Left renal pelvis (tissue), 4 donors: ENCODE results near the gene SLC25A34. TPM values are rescaled to one million over a fixed set of nuclear protein-coding genes. Genes with fewer than 3 reads are reported as not detected.
A peak's percentile ranks its signal among the peaks of the same experiment; 100 is the strongest.

Experiments used
- DNase-seq, 4 donors: peaks; one replicate each; pipeline ENCODE4 v3.0.0-alpha.2; 2013; ENCODE audit warnings: low read depth in 4 of 4, low spot score in 3 of 4
- polyA plus RNA-seq, 4 donors: library from polyadenylated mRNA; unstranded; fragments of 120-200 nt; gene quantifications; one replicate each; pipeline ENCODE4 v1.2.1, GENCODE V29; 2013; ENCODE audit not compliant: insufficient read length in 4 of 4

Gene SLC25A34
- polyA plus RNA-seq, 4 donors, result 1.3 to 4.7 (median 2.5) TPM

DNA sequence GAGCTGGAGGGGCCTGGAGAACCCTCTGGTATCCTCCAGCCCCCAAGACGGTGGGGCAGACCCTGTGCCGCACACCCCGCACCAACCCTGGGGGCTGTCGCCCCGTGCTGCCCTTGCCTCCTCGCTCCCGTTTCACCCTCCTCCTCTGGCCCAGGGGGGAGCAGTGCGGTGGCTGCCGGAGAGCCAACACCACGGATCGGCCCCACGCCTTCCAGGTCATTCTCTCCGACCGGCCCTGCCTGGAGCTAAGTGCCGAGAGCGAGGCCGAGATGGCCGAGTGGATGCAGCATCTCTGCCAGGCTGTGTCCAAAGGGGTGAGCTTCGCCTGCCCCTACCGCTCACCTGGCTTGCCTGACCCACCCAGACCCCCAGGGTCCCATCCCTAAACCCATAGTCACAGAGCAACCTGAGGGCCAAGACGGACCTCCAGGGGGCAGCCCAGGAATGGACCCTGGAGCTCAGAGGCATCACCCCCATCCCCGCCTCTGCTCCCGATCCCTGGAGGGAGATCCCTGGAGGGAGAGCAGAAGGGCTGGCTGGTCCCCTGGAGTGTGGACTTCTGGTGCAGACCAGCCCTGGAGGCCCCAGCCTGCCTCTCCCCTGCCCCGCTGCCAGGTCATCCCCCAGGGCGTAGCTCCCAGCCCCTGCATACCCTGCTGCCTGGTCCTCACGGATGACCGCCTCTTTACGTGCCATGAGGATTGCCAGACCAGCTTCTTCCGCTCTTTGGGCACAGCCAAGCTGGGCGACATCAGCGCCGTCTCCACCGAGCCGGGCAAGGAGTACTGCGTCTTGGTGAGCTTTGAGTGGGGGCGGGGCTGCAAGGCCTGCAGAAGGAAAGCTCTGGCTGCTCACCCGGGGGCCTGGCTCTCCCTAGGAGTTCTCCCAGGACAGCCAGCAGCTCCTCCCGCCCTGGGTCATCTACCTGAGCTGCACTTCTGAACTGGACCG, 4.0 kb upstream of the SLC25A34 start:
- DNase-seq, result no peak

DNA sequence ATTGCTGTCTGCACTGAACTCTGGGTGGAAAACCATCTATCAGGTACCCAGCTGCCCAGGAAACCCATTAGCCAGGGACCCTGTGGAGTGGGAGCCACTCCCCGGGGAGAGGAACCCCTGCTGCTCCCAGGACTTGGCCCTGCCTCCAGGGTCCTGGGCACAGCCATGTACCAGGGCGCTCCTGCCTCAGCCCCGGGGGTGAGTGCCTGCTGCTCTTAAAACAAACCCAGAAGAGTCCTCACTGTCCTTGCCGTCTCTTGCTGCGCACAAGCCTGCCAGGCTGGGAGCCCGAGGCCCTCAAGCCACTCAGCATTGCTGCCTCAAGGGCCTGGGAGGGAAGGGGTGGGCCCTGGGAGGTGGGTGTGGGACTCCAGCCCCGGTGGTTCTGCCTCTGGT, 3.4 kb upstream of the SLC25A34 start:
- DNase-seq, result no peak

DNA sequence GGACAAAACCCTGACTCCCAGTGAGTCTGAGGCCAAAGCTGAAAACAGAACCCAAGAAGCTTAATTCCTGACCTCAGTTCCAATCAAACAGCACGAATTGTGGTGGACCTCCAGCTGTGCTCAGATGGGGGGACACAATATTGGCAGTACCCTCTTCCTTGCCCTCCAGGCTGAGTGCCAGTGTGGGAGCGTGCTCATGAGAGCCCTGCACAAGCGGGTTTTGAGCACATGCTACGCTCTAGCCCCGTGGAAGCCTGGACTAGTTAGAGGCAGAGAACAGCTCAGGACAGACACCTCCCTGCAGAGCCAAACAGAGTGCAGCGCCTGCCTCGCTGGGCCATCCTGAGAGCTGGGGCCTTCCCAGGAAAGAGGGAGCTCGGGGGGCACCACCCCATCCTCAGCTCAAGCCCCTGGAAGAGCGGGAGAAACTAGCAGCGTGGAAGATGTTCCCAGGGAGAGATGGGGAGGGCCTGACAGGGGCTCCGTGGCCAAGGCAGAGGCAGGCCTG, 2.8 kb upstream of the SLC25A34 start:
- no peak for DNase-seq

DNA sequence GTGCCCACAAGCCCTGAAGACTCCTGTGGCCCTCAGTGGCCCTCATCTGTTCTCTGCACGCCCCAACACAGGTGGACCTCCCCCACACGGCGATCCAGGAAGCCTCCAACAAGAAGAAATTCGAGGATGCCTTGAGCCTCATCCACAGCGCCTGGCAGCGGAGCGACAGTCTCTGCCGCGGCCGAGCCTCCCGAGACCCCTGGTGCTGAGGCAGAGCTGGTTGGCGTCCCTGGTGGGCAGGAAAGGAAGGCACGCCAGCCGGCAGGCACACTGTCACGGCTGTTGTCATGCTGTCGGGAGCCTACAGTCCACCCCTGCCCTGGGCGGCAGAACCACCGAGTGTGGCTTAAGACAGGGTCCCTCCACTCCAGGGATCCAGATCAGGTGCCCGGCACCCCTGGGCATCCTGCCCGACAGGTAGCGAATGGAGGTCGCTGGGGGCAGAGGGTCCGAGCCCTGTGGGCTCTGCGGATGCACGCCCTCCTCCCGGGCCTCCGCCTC, 2.3 kb upstream of the SLC25A34 start:
- no peak for DNase-seq

DNA sequence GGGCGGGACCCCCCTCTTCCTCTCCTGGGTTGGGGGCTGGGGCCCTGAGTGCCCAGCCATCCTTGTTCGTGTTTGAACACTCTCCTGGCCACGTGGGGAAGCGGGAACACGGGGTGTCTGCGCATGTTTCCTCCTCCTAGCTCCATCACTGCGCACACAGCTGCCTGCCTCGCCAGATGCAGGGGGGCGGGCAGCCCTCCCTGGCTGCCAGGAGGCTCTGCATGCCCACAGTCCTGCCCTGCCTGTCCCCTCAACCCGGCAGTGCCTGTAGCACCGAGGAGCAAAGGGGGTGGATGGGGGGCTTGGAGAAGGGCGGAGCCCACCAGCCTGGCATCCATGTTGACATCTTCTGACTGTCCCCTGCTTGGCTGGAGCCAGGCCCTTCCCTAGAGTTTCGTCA, 1.8 kb upstream of the SLC25A34 start:
- DNase-seq, result no peak

DNA sequence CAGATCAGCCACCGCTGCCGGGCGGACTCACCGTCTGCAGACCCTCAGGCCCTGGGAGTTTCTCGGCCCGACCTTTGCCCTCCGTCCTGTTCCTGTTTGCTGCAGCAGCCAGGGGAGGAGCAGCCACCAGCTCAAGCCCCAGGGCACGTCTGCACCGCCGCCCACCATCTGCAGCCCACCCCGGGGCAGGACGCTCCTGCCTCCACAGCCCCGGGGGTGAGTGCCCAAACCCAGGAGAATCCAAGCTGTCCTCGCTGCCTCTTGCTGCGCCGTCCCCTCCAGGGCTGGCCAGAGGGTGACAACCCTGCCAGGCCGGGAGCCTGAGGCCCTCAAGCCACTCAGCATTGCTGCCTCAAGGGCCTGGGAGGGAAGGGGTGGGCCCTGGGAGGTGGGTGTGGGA, 1.2 kb upstream of the SLC25A34 start:
- DNase-seq, result no peak

DNA sequence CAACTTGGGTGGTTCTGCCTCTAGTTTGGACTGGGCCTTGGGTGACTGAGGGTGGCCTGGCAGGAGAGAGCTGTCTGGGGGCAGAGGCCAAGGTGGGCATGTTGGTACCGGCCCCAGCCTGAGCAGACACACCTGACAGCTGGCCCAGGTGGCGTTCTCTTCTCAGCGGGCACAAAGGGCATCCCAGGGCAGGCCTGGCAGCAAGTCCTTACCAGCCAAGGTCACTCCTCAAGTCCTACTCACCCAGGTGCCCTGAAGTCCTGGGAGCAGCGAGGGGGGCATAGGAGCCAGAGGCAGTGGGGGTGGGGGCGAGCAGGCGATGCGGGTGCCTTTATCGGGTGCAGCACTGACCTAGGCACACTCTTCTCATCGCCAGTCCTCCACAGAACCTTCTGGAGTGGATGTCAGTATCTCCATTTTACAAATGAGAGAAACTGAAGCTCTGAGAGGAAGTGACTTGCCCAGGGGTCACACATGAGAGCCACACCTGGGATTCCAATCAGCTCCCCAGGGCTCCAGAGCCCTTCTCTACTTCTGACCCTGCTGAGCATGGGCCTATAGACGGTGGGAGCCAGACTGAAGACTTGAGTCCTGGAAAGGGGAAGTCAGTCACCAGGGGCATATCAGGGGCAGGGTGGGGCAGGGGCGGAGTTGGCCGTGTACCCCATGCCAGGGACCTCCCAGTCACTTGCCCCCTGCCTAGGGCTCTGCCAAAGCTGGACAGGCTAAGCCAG, 587 bp upstream of the SLC25A34 start:
- DNase-seq, result no peak

DNA sequence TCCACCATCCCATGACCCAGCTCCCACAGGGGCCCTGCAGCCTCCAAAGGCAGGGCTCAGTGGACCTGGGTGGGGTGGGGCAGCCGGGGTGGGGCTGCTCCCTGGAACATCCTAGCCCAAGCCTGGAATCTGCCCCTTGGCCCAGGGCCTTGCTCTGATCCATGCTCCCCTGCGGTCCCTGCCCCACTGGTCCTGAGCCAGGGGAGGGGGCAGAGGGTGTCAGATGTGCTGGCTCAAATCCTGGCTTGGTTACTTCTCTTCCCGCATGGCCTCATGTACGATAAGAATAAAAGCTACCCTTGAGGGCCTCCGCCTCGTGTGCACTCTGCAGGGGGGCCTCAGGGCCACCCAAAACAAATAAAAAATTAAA, 819 bp downstream of the SLC25A34 start:
- no peak for DNase-seq

DNA sequence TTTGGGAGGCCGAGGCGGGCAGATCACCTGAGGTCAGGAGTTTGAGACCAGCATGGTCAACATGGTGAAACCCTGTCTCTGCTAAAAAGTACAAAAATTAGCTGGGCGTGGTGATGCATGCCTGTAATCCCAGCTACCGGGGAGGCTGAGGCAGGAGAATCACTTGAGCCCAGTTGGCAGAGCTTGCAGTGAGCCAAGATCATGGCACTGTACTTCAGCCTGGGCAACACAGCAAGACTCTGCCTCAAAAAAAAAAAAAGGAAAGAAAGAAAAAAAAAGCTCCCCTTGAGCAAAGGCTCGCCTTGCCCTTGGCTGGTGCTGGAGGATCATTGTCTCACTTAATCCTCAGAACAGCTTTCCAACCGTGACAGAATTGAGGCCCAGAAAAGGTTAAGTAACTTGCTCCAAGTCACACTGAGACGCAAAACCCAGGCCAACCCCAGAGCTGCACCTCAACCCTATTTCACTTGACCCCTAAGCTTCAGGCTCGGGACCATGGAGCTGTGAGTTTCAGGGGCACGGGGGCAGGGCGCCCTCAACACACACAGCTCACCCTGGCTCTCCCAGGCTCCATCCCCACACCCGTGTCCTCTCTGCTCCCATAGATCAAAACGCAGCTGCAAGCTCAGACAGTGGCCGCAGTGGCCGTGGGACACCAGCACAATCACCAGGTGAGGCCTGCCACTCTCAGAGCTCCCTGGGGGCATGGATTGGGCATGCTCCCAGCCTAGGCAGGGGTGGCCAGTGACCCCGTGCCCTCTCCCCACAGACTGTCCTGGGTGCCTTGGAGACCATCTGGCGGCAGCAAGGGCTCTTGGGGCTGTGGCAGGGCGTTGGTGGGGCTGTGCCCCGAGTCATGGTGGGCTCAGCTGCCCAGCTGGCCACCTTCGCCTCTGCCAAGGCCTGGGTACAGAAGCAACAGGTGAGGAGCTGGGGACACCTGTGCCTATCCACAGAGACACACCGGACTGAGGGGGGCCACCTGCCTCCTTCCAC, 1.6 kb downstream of the SLC25A34 start:
- DNase-seq, result no peak

DNA sequence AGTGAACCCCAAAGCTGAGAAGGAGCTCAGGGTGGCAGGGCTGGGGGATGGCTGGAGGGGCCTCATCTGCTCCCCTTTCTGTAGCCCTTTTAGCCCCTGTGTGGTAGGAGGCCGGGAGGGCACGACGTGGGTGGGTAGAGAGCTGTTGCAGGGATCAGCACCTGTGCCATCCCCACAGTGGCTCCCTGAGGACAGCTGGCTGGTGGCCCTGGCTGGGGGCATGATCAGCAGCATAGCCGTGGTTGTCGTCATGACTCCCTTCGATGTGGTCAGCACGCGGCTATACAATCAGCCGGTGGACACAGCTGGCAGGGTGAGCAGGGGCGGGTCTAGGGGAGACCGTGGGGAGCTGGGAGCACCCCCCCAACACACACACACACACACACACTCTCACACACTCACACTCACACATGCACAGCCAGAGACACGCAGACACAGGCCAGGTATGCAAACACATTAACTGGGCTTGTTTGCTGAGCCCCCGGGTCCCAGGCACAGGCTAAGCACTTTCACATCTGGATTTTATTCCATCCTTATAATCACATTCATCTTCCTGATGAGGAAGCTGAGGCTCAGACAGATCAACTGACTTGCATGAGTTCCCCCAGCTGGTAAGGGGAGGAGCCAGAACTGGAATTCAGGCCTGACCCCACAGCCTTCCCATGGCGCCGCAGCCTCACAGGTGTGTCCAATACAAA, 2.5 kb downstream of the SLC25A34 start:
- DNase-seq, result no peak

DNA sequence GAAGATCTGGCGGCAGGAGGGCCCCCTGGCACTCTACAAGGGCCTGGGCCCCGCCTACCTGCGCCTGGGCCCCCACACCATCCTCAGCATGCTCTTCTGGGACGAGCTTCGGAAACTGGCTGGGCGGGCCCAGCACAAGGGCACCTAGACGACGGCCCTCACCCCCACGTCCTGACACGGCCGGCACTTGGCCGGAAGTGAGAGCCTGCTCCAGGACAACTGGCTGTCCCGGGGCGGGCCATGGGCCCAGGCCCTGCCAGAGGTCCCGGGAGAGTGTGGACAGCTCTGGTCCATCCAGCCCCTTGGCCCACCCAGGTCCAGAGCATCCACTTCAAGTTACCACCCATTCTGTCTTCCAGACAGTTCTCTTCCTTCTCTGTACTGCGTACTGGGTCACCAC, 3.2 kb downstream of the SLC25A34 start:
- DNase-seq, result no peak

DNA sequence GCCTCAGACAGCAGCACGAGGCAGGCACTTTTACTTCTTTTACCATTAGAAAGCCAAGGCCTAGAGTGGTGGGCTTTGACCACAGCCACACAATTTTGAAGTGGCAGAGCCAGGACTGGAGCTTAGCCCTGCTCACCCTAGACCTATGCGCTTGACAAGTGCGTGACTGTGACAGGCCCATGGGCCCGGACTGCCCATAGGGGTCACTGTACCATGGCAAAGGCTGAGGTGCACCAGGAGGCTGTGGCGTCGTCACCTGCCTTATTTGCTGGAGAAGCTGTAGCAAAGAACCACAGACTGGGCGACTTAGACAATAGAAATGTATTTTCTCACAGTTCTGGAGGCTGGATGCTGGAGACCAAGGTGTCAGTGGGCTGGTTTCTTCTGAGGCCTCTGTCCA, 3.7 kb downstream of the SLC25A34 start:
- no peak for DNase-seq

DNA sequence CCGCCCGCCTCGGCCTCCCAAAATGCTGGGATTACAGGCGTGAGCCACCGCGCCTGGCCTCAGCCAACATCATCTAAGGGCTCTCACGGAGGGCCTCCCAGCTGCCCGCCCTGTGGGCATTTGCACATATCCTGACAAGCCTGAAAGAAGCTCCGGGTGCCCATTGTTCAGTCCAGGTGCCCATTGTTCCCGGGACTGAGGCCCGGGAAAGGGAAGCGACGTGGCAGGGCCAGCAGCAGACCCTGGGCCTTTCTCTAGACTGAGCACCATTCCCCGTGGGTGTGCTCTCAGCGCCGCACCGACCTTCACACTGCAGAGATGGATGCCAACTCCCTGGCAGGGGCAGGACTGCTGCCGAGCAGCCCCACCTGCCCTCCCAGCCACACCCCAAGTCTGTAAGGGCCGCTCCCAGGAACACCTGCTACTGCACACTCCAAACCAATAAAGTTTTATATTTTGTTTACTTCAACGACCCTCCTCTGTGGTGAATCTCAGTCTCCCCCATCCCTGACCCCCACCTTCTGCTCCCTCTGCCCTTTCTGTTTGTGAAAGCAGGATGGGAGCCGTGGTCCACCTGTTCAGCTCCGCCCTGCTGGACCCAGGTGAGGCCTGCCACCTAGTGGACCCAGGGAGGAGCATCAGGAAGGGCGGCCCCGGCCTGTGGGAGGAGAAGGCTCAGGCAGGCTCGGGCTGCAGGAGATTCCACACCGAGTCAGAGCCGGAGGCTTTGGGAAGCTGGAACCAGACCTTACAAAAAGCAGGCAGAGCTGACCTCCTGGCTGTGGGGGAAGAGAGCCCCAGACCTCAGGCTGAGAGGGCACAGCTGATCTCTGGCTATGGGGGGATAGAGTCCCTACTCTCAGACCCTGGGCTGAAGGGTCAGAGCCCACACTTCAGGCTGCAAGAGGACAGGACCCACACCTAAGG, 5.1 kb downstream of the SLC25A34 start:
- peak in 1 of 4 donors; percentile 61 for DNase-seq

DNA sequence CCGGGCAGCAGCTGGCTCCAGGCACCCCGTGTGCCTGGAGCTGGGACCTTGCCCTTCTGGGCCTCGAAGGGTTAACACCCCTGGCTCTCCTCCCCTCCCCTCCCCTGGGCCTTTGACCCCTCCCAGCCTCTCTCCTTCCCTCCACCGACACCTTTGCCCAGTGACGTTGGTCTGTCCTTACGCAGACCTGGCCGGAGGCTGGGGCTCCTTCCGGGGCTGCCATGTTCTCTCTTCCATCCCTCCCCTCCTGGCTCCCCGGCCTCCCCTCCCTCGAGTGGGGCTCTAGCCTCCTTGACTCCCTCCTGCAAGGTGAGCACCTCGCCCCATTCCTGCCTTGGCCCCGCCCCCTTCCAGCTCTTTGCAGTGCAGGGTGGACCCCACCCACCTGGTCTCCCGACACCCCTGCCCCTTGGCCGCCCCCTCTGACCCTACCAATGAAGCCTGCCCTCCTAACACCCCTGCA, 6.3 kb downstream of the SLC25A34 start, which contains the start of gene TMEM82:
TMEM82 (plus strand) TSS at position 161 of the 463 bp plus-strand sequence; CDS start at position 222, 61 bp downstream.
- DNase-seq, result no peak

DNA sequence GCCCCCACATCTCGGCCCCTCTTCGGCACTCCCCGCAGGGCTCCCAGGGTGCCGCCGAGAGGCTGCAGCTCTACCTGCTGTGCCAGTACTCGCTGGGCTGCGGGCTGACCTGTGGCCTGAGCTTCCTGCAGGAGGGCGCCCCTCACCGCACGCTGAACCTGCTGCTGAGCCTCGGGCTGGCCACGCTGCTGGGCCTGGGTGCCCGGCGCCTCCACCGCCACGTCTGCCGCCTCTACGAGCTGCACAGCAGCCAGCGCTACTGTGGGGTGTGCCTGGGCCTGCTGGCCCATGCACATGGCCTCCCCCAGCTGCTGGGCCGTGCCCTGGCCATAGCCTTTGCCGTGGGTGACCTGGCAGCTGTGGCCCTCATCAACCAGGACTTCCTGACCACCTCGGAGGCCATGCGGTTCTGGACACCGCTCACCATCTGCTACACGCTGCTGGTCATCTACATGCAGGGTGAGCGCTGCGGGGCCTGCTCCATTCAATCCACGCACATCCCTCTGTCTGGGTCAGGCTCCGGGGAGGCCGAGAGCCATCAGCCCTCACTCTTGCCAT, 8.1 kb downstream of the SLC25A34 start:
- no peak for DNase-seq

DNA sequence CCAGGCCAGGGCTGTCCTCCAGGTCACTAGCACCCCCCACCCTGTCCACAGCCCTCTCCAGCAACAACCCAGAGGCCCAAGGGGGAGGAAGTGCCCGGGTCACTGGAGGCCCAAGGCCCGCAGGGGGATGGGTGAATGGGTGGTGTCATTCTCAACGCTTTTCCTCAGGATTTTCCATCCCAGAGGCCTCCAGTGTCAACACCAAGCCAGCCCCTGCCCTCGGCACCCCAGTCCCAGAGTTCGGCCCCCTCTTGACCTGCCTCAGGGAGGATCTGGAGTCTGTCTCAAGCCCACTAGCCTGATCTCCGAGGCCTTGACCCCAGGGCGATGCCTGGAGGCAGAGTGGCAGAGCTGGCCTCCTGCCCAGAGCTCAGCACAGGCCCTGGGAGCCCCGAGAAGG, 11.3 kb downstream of the SLC25A34 start:
- DNase-seq, result no peak

DNA sequence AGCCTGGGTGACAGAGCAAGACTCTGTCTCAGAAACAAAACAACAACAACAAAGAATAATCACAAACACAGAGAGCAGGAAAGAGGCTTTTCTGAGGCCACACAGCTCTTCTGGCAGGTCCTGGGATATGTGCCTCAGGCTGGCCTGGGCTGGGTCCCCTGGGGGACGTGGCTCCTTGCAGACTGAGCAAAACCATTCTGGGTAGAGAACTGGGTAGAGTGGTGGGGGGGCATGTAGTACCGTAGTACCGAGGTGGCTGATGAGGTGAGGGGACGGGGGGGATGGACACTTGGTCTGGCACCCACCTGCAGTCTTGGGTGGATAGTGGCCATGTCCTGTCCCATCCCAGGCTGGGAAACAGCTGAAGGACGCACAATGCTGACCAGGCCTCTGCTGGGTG, 12.2 kb downstream of the SLC25A34 start:
- DNase-seq, result no peak
